NB4 (cell line): ENCODE data around the gene SAMD14.

ENCODE experiments used
- POLR2A ChIP-seq: IDR thresholded peaks from 2 replicates; pipeline ENCODE4 v1.6.1; 2011; ENCODE audit warnings: mild to moderate bottlenecking; ENCODE audit not compliant: insufficient read length; ENCODE audit errors: extremely low read depth
- TF ChIP-seq, protein P1 (sequence below): IDR thresholded peaks from one replicate; pipeline ENCODE4 v1.5.1; 2012; ENCODE audit warnings: low read depth, low read length
- TF ChIP-seq, protein P2 (sequence below): IDR thresholded peaks from 2 replicates; pipeline ENCODE4 v1.6.1; 2011; ENCODE audit warnings: low read depth, low read length

DNA sequence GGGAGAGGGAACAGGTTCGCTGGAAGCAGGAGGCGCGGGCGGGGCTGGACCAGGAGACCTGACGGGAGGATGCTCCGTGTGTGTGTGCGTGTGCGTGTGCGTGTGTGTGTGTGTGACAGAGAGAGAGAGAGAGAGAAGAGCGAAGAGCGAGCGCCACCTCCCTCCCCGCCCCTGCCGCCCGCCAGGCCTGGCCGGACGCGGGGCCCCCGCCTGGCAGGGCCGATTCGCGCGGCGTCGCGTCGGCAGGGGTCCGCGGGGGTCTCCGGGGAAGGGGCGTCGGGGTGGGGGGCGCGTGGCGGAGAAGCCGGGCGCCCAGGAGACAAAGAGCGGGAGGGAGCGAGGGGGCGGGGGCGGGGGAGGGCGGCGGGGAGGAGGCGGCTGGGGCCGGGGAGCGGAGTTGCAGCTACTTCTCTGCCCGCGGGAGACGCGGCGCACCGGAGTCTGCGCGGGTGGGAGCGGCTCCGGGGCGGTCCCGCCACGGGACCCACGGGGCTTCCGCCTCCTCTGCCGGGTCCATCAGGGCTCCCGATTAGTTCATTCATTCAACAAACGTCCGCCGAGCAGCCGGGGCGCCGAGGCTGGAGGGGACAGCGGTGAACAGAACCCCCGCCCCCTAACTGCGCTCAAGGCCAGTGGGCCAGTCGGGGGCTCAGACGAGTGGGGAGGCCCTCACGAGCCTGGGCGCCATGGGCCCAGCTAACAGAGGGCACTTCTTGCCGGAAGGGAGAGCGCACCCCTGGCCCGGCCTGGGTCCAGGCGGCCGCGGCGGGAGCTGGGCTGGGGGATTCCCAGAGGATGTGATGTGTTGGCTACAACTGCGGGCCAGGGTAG, at the start of gene SAMD14:
- TF ChIP-seq, protein P1, sequence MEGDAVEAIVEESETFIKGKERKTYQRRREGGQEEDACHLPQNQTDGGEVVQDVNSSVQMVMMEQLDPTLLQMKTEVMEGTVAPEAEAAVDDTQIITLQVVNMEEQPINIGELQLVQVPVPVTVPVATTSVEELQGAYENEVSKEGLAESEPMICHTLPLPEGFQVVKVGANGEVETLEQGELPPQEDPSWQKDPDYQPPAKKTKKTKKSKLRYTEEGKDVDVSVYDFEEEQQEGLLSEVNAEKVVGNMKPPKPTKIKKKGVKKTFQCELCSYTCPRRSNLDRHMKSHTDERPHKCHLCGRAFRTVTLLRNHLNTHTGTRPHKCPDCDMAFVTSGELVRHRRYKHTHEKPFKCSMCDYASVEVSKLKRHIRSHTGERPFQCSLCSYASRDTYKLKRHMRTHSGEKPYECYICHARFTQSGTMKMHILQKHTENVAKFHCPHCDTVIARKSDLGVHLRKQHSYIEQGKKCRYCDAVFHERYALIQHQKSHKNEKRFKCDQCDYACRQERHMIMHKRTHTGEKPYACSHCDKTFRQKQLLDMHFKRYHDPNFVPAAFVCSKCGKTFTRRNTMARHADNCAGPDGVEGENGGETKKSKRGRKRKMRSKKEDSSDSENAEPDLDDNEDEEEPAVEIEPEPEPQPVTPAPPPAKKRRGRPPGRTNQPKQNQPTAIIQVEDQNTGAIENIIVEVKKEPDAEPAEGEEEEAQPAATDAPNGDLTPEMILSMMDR = no peak
- no peak for TF ChIP-seq POLR2A
- TF ChIP-seq, protein P2, sequence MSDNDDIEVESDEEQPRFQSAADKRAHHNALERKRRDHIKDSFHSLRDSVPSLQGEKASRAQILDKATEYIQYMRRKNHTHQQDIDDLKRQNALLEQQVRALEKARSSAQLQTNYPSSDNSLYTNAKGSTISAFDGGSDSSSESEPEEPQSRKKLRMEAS = no peak
